Ecto neural progenitor cell (in vitro differentiated cells): Measurements from ENCODE around the gene CENPX.
"Not testable (repeated sequence)": the region's sequence is repeated elsewhere in the genome, so short reads cannot be mapped to it uniquely, and the experiment has no call there.

ENCODE experiments used
- DNase-seq: peaks from one replicate; pipeline ENCODE4 v3.0.0-alpha.2; 2018; ENCODE audit warnings: low spot score

The CENPX gene

DNA sequence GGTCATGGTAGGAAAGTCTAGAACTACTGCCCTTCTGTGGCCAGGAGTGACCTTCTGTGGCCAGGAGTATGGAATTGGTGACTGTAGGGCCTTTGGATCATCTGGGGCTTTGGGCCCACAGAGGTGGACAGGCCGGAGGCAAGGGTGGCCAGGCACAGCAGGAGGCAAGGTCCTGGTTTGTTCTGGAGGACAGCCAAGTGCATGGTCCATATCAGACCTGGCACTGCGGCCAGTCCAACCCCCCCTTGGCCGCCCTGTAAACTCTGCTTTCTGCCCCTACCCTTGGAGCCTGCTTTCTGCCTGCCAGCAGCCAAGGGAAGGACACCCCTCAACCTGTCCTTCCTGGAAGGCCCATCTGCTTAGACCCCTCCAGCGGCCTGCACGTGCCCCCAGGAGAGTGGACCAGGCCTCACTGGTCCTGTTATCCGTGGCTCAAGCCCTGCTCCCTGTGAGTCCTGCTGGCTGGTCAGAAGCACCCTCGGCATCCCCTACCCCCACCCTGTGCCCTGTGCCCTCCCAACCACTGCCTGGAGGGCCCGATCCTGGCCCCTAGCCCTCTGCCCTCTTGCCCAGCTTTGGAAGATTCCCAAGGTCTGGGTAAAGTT, 17.1 kb upstream of the CENPX start:
- no peak for DNase-seq

DNA sequence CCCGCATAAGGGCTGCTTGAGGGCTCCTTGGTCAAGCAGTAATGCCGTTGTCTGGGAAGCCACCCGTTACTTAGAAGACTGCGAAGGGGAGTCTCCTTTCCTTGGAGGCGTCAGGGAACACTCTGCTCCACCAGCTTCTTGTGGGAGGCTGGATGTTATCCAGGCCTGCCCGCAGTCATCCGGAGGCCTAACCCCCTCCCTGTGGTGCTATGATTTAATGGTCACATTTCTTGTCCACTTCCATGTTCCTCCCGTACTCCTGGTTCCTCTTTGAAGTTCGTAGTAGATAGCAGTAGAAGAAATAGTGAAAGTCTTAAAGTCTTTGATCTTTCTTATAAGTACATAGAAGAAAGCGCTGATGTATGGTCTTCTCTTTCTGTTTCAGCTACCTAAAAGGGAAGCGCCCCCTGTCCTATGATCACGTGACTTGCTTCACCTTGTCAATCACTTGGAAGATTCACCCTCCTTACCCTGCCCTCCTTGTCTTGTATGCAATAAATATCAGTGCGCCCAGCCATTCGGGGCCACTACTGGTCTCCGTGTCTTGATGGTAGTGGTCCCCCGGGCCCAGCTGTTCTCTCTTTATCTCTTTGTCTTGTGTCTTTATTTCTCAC, 16.2 kb upstream of the CENPX start:
- DNase-seq = not testable (repeated sequence)

DNA sequence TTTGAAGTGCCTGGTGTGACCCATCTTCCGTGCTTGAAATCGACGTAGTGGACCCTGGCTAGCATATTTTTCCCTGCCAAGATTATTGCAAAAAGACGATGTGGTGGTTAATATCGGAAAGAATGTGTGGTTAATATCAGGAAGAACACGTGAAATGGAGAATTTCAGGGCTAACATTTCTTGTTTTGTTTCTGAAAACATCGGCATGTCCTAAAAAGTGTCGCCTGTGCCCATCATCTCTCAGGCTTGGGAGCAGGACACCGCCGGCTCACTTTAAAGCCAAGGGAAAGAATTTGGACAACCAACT, 15.2 kb upstream of the CENPX start:
- DNase-seq = no peak

DNA sequence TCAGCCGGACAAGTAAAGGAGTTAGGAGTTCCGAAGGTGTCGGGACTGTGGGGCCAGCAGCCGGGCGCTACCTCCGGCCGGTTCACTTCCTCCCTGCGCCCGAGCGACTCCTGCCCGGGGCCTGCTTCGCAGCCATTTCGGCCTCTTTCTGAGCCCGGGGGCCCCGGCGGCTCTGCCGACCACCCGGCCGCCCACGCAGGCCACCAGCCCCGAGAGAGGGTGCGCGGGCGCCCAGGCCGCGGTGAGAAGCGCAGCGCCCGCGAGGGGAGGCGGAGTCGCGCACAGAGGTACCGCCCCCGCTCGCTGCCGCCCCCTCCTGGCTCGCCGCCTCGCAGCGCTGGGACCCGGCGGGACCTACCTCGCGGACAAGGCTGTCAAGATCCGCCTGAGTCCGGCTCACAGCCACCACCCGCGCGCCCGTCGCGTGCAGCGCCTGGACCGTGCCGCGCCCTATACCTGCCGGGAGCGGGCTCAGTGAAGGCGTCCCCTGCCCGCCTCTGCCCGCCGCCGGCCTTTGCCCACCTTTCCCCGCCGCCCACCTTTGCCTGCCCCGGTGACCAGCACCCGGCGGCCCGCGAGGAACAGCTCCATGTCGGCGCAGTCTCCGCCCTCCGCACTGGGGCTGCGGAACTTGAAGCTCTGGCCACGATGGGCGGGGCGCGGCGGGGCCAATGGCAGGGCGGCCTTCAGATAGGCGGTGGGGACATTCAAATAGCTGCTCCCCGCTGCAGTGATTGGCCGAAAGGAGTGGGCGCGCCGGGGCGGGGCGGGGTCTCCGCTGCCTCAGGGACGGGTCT, 14.6 kb upstream of the CENPX start, which contains the start of gene DCXR:
Gene DCXR, minus strand, starts transcription at position 606 of the 797 bp plus-strand sequence. Its CDS starts 15 bp downstream, at position 591.
- peak; percentile 100 for DNase-seq

DNA sequence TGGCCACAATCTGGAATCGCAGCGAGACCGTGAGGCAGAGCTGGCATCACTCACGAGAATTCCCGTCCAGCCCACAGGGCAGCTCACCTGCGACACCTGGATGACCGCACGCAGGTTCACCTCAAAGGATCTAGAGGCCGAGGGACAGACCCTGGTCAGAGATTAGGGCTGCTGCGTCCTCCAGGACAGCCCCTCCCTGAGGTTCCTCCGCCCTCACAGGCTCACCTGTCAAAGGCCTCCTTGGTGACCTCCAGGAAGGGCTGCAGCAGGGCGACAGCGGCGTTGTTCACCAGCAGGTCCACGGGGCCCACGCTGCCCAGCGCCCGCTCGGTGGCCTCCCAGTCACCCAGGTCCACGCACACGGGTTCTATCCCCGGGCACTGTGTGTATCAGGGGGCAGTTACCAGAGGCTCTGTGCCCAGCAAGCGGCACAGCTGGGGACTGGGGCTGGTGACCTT, 14.0 kb upstream of the CENPX start:
- no peak for DNase-seq

DNA sequence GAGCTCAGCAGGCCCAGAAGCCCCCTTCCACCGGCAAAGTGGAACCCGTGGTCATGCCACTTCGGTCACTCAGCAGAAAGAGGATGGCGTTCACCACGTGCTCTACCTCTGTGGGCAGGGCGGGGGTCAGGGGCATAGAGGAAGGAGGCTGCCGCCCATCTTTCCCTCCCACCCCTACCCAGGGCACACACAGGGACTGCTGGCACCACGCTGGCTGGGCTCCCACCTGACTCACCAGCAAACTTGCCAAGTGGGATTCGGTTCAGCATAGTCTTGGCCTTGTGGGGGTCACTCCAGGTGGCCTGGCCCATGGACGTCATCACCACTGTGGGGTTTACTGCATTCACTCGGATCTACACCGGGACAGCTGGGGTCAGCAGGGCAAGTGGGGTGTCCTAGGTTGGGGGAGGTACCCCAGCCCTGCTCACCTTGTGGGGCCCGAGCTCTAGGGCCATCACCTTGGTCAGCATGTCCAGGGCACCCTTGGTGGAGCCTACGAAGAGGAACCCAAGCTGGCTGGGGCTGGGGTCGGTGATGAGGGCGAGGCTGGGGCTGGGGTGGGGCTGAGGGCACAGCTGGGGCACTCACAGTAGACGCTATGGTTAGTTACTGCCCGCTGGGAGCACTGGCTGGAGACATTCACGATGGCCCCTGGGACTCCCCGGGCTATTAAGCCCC, 13.4 kb upstream of the CENPX start:
- DNase-seq = no peak

DNA sequence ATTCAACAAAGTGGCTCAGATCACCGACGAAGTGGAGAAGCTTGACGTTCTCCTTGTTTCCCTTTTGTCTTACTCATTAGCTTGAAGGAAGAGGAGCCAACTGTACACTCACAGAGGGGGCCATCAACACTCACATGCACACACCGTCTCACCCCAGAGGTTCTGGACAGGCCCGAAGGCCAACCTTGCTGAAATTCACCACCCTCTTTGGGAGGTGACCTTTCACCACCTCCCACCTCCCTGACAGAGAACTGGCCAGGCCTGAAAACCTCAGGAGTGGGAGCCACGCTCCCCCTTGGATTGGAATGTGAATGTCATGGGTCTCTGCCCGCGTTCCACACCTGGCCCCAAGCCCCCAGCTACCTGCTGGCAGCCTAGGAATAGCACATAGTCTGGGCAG, 12.8 kb upstream of the CENPX start:
- no peak for DNase-seq

DNA sequence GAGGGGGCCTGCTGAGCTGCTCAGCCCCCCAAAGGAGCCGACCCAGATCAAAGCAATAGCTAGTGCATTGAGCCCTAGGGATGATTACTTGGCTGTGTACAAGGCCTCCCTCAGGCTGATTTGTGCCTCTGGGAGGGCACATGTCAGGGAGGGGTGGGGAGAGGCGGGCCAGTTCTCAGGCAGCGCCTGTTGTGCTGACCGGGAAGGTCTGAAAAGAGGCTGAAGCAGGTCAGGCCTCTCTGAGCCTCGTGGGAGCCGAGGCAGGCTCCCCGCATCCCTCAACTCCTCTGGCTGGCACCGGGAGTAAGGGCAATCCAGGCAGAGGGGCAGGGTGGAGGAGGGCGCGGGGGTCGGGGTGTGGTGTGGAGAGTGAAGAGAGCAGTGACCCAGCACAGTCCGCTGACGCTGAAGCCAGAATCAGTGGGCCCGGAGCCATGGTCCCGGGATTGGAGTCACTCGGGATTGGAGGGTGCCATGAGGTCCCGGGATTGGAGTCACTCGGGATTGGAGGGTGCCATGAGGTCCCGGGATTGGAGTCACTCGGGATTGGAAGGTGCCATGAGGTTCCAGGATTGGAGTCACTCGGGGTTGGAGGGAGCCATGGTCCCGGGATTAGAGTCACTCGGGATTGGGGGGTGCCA, 11.8 kb upstream of the CENPX start:
- DNase-seq = no peak

DNA sequence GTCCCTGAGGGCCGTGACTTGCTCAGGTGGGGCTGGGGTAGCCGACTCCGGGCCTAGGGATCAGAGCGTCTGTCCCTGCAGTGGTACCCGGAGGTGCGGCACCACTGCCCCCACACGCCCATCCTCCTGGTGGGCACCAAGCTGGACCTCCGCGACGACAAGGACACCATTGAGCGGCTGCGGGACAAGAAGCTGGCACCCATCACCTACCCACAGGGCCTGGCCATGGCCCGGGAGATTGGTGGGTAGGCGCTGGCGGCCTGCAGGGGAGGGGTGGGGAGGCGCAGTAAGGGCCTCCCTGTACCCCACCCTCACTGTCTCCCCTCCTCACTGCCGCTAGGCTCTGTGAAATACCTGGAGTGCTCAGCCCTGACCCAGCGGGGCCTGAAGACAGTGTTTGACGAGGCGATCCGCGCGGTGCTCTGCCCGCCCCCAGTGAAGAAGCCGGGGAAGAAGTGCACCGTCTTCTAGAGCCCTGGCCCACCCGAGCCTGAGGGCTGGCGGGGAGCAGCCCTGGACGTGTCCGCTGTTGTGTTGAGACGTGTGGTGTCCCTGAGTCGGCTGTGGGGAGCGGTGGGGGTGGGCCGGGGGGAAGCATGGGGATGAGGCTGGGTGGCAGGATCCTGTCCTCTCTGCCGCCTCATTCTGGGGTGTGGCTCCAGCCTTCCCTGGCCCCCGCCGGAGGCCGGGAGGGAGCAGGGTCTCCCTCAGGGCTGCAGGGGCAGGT, 10.8 kb upstream of the CENPX start:
- no peak for DNase-seq

DNA sequence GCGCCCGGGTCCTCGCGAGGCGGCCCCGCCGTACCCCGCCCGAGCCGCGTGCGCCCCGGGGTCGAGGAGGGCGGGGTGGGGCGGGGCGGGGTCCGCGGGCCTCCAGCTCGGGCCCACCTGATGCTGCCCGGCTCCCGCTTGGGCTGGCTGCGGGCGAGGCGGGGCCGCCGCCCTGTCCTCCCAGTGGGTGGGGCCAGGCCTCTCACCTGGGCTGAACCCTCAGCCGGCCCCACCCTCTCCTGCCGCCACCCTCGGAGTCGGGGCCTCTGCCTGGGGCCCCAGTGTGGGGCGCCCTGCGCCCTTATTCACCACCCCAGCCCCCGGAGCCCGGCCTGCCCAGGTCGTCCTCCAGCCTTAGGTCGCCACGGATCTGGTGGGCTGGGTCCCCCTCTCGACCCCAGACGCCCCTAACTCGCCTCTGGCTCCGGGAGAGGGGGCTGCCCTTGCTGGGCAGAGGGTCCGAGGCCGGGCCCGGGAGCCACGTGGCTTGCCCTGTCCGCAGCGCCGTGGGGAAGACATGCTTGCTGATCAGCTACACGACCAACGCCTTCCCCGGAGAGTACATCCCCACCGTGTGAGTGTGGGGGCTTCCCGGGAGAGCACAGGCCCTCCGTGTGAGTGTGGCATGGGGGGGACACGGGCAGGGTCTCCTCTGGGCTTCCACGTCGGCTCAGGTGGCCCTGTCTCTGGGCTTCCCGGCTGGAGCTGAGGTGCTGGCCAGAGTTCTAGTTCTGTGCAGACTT, 9.4 kb upstream of the CENPX start:
- DNase-seq = peak; percentile 76

DNA sequence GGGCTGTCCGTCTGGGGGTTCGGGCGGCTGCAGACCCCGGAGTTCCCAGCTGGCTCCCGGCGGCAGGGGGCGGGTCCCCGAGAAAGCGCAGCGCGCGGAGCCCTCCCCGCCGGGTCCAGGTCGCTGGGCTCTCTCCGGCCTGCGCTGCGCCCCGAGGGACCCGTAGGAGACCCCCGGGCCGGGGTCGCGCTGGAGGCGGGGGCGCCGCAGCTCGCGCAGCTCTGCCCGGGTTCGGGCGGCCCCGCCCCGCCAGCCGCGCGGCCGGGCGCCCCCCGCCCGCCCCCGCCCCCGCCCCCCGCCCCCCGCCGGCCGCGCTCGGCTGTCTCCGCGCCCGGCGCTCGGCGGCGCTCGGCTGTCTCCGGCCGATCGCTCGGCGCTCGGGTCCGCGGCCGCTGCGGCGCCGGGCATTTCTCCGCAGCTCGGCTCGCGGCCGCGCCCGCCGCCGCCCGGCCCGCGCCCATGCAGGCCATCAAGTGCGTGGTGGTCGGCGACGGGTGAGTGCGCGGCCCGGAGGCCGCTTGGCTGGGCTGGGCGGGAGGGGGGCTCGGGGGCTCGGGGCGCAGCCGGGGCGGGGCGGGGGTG, 8.7 kb upstream of the CENPX start, which contains the start of gene RAC3:
Gene RAC3, plus strand, starts transcription at position 376 of the 582 bp plus-strand sequence. Its CDS starts 84 bp downstream, at position 460.
- no peak for DNase-seq

DNA sequence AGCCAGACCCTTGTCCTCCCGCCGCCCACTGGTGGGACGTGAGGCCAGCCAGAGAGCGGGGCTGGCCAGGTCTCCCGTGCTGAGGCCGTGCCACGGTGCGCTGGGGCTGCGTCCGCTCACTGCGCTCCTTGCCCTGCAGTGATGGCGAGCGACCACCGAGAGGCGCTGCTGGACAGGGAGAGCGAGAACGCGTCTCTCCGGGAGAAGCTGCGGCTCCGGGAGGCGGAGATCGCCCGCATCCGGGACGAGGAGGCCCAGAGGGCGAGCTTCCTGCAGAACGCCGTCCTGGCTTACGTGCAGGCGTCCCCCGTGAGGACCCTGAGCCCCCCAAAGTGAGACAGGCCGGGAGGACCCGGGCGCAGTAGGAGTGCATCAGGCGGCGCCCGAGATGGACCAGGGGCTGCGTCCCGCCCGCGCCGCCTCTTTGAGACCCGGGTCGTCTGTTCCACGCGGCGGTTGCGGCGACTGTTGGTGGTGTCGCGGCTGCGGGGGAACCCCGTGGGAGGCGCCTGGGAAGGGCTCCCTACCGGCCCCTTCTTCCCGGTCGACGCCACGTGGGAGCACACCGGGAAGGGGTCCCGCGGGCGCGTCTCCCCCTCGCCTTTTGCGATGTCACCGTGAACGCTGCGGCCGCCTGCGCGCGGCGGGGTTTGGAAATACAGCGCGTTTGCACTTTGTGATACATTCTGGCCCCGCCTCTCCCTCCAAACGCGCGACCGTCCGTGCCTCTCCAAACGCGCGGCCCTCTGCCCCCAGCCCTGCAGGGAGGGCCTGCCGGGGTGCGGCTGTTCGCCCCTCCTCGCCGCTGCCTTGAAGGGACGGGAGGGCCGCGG, 8.0 kb upstream of the CENPX start:
- peak; percentile 96 for DNase-seq

DNA sequence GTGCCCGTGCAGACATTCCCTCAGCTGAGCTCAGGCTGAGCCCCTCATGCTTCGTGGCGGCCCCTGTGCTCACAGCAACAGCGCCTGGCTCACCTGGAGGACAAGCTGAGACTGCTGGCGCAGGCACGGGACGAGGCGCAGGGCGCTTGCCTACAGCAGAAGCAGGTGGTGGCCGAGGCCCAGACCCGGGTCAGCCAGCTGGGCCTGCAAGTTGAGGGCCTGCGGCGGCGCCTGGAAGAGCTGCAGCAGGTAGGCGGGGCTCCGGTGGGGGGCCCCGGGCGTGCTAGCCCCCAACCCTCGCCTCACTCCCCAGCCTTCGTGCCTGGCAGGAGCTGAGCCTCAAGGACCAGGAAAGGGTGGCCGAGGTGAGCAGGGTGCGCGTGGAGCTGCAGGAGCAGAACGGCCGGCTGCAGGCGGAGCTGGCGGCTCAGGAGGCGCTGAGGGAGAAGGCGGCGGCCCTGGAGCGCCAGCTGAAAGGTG, 7.4 kb upstream of the CENPX start:
- DNase-seq = no peak

DNA sequence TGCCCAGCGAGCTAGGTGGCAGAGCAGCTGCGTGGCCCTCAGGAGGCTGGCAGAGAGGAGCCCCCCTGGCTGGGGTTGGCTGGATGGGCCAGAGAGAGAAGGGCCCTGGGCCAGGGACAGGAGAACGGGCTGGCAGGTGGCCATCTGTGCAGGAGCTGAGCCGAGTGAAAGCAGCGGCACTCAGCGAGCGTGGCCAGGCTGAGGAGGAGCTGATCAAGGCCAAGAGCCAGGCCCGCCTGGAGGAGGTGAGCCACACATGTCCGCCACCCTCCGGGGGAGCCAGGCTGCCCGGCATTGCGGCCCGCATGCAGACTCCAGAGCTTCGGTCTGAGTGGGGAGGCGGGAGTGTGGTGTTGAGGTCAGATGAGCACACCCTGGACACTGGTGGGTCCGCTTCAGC, 6.7 kb upstream of the CENPX start:
- DNase-seq = no peak

DNA sequence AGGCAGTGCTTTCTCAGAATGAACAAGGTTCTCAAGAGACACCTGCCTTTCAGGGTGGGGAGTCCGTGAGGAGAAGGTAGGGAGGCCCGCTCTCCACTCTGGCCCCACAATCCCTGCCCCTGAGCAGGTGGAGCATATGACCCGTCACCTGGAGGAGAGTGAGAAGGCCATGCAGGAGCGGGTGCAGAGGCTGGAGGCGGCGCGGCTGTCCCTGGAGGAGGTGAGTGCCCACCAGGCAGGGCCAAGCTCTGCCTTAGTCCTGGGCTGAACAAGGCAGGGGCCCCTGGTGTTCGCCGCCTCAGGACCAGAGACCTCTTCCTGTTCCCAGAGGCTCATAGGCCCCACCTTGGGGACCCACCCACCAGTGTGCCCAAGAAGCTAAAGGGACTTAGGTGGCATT, 6.3 kb upstream of the CENPX start:
- no peak for DNase-seq

DNA sequence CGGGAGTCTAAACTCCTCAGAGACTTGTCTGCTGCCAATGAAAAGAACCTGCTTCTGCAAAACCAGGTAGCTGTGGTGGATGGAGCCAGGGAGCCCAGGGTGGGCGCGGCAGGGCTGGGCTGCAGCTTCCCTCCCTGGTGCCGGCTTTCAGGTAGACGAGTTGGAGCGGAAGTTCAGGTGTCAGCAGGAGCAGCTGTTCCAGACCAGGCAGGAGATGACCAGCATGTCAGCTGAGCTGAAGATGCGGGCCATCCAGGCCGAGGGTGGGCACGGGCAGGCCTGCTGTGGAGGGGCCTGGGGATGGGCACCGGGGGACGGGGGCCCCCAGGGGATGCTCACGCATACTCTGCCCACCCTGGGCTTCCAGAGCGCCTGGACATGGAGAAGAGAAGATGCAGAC, 5.6 kb upstream of the CENPX start:
- no peak for DNase-seq

DNA sequence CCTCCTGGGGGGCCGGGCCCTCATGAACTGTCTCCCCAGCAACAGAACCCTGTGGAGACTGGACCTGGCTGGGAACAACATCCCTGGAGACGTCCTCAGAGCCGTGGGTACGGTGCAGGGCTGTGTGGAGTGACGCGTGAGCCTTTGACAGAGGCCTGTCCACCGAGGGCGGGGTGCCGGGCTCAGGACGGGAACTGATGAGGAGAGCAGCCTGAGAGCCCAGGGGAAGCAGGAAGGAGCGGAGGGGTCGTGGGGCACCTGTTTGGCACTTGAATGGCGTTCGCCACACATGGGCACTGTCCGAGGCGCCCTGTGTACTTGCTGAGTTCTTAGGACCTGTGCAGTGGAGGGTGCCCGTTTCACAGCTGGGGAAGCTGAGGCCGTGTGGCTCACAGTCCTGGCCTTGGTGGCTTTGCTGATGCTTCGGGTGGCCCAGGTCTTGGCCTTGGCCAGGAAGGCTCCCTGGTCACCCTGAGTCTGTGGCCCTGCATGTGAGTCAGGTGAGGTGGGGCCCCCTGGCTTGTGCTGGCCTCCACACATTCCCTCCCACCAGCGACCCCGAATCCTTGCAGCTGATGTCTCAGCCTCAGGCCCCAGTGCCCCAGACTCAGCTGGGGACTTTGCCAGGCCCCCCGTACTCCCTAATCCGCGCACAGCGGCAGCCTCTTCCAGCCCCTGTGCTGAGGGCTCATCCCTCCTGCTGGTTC, 2.9 kb upstream of the CENPX start:
- DNase-seq = no peak

DNA sequence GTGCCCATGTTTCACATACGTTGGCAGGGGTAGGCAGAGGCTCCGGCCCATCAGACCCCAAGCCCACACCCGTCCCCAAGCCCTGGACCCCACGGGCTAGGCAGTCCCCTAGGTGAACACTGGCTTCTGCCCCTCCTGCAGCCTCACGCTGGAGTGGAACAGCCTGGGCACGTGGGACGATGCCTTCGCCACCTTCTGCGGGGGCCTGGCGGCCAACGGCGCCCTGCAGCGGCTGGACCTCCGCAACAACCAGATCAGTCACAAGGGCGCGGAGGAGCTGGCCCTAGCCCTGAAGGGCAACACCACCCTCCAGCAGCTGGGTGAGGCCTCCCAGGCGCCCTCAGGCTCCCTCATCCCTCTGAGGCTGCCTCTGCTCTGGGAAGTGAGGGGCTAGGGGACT, 2.2 kb upstream of the CENPX start:
- DNase-seq = no peak
